Karpas-422 (cell line): ENCODE results near the gene DKKL1. TPM values are rescaled to one million over a fixed set of nuclear protein-coding genes. Genes with fewer than 3 reads are reported as not detected.
A peak's percentile ranks its signal among the peaks of the same experiment; 100 is the strongest.
"Not testable (repeated sequence)": the region's sequence is repeated elsewhere in the genome, so short reads cannot be mapped to it uniquely, and the experiment has no call there.

Source experiments
- DNase-seq: peaks from one replicate; pipeline ENCODE4 v3.0.0-alpha.2; 2015
- H2AFZ ChIP-seq: fragments of 200-600 bp; sonication (generic); 2 replicates; pipeline ENCODE4 v1.6.1; 2014; ENCODE audit warnings: antibody characterized with exemption, low read length, mixed read lengths
- H3K27ac ChIP-seq: fragments of 200-600 bp; sonication (generic); 2 replicates; pipeline ENCODE4 v1.5.1; 2014; ENCODE audit warnings: mild to moderate bottlenecking, low read length, moderate library complexity
- H3K27me3 ChIP-seq: fragments of 200-600 bp; sonication (generic); 2 replicates; pipeline ENCODE4 v1.6.1; 2014; ENCODE audit warnings: low read length, mixed read lengths
- H3K36me3 ChIP-seq: fragments of 200-600 bp; sonication (generic); 2 replicates; pipeline ENCODE4 v1.6.1; 2014; ENCODE audit warnings: low read length, mixed read lengths; ENCODE audit not compliant: insufficient read depth
- H3K4me1 ChIP-seq: fragments of 200-600 bp; sonication (generic); 2 replicates; pipeline ENCODE4 v1.6.1; 2014; ENCODE audit warnings: mild to moderate bottlenecking, low read length, mixed read lengths
- H3K4me2 ChIP-seq: fragments of 200-600 bp; sonication (generic); 2 replicates; pipeline ENCODE4 v1.6.1; 2014; ENCODE audit warnings: low read length, low read depth, mild to moderate bottlenecking; ENCODE audit not compliant: poor library complexity, severe bottlenecking
- H3K4me3 ChIP-seq: fragments of 200-600 bp; sonication (generic); 2 replicates; pipeline ENCODE4 v1.5.1; 2014; ENCODE audit warnings: mild to moderate bottlenecking, antibody characterized with exemption, low read length, mixed read lengths
- H3K79me2 ChIP-seq: fragments of 200-600 bp; sonication (generic); 2 replicates; pipeline ENCODE4 v1.6.1; 2014; ENCODE audit warnings: mild to moderate bottlenecking, low read length, mixed read lengths
- H3K9ac ChIP-seq: fragments of 200-600 bp; sonication (generic); 2 replicates; pipeline ENCODE4 v1.6.0; 2014; ENCODE audit warnings: low read length
- H3K9me2 ChIP-seq: fragments of 200-600 bp; sonication (generic), shearing (Covaris generic); replicated peaks from 2 replicates; pipeline ENCODE4 v1.6.0; 2014; ENCODE audit warnings: mild to moderate bottlenecking, low read length, moderate library complexity; ENCODE audit not compliant: insufficient read depth
- H3K9me3 ChIP-seq: fragments of 300-700, 200-600 bp; sonication (generic); 2 replicates; pipeline ENCODE4 v1.6.1; 2014; ENCODE audit warnings: low read length, mixed read lengths
- H4K20me1 ChIP-seq: fragments of 200-600 bp; sonication (generic); 2 replicates; pipeline ENCODE4 v1.6.1; 2014; ENCODE audit warnings: mild to moderate bottlenecking, antibody characterized with exemption, low read length, low read depth; ENCODE audit not compliant: insufficient read depth
- total RNA-seq: library from RNA; depleted of rRNA; stranded (reverse); fragments of >200 nt; shearing (Covaris generic); gene quantifications from 2 replicates; pipeline ENCODE4 v1.2.3, GENCODE V29; 2014; ENCODE audit warnings: low replicate concordance

DKKL1 gene
- total RNA-seq, 1 experiment from 2014 or later = not detected

DNA sequence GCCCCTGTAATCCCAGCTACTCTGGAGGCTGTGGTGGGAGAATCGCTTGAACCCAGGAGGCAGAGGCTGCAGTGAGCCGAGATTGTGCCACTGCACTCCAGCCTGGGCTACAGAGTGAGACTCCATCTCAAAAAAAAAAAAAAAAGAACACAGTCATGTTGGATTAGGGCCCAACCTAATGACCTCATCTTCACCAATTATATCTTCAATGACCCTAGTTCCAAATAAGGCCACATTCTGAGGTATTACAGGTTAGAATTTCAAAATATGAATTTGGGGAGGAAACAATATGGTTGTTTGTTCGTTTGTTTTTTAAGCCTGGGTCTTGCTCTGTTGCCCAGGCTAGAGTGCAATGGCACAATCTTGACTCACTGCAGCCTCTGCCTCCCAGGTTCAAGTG, 9.5 kb downstream of the DKKL1 start:
- H3K4me2 ChIP-seq = peak overlapping the region; percentile 77
- peak overlapping the region; percentile 58 for H3K9ac ChIP-seq
- H3K4me1 ChIP-seq = peaks cover 40% of the 10 kb centered on the region
- DNase-seq, H3K27me3 ChIP-seq, H3K9me2 ChIP-seq, H4K20me1 ChIP-seq, H3K36me3 ChIP-seq, H3K79me2 ChIP-seq: not testable (repeated sequence)
- H2AFZ ChIP-seq = 0 out of 2 replicates have a peak overlapping the region, but pooled peaks have one; percentile 83
- H3K27ac ChIP-seq = peak overlapping the region; percentile 88
- H3K9me3 ChIP-seq = peaks cover 18% of the 10 kb centered on the region
- peak overlapping the region; percentile 54 for H3K4me3 ChIP-seq

DNA sequence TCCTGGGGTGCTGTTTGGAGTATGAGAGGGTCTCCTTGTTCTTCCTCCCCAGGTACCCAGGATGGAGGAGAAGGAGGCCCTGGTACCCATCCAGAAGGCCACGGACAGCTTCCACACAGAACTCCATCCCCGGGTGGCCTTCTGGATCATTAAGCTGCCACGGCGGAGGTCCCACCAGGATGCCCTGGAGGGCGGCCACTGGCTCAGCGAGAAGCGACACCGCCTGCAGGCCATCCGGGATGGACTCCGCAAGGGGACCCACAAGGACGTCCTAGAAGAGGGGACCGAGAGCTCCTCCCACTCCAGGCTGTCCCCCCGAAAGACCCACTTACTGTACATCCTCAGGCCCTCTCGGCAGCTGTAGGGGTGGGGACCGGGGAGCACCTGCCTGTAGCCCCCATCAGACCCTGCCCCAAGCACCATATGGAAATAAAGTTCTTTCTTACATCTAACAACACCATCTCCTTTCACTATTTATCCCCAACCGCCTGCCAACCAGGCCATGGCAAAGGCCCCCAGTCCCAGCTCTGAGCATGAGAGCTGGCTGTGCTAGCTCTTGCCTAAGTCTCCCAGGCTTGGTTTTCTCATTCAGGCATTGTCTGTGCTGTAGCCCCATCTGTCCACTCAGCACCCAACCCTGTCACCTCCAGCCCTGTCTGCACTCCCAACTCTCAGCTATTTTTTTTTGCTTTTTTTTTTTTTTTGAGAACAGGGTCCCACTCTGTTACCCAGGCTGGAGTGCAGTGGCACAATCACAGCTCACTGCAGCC, 11.2 kb downstream of the DKKL1 start:
- Histone ChIP-seq H2AFZ (no peak overlapping the region), H3K27ac (peak overlapping the region; percentile 88), H3K9ac (peak overlapping the region; percentile 49), H3K4me3 (no peak overlapping the region; the same call in 1 of the 2 replicates), H3K4me1 (peaks cover 57% of the 10 kb centered on the region), H3K36me3 (peaks cover under 1% of the 10 kb centered on the region; the same call in 1 of the 2 replicates), H3K79me2 (no peaks in the 10 kb centered on the region), H3K9me3 (peaks cover 5% of the 10 kb centered on the region), H3K4me2 (peak overlapping the region; percentile 77), H4K20me1 (no peaks in the 10 kb centered on the region), H3K9me2 (no peaks in the 10 kb centered on the region), H3K27me3 (peaks cover 3% of the 10 kb centered on the region; the same call in 1 of the 2 replicates)
- DNase-seq = peak; percentile 62

DNA sequence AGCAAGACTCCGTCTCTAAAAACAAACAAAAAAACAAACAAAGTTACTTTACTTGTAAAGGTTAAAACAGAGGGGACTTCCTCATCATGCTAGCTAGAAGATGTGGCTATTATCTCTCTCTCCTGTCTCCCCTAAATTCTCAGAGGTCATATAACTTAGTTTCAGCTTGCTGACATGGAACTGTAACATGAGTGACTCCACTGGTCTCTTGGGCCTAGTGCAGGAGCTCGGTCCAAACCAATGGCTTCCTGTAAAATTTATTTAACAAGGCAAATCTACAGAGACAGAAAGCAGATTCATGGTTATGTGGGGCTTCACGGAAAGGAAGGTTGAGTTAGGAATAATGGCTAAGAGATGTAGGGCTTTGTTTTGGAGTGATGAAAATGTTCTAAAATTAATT, 14.8 kb downstream of the DKKL1 start:
- Histone ChIP-seq H3K4me1 (peaks cover 60% of the 10 kb centered on the region), H3K27me3 (no peaks in the 10 kb centered on the region), H3K36me3 (peaks cover 4% of the 10 kb centered on the region; the same call in 1 of the 2 replicates), H3K9ac (peak overlapping the region; percentile 61), H3K9me3 (peaks cover 5% of the 10 kb centered on the region), H3K27ac (peak overlapping the region; percentile 98), H3K9me2 (no peaks in the 10 kb centered on the region), H3K79me2 (no peaks in the 10 kb centered on the region), H3K4me3 (peak overlapping the region; percentile 12), H3K4me2 (peak overlapping the region; percentile 75), H4K20me1 (no peaks in the 10 kb centered on the region), H2AFZ (no peak overlapping the region)
- DNase-seq = peak; percentile 96

DNA sequence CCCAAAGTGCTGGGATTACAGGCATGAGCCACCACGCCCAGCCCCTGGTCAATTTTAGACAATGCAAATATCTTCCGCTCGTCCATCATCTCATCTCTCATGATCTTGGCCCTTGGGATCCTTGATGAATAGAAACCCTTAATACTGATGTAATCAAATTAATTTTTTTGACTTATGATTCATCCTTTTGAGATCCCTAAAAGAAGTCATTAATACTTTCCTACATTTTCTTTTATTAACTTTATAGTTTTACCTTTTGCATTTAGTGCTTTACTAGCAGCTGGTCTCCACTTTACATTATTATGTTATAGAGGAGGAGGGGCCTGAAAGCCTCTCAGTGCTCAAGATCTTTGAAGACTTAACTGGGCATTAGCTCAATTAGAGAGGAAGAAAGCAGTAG, 16.7 kb downstream of the DKKL1 start:
- peaks cover 49% of the 10 kb centered on the region for H3K4me1 ChIP-seq
- H3K9me3 ChIP-seq = peaks cover 9% of the 10 kb centered on the region
- H2AFZ ChIP-seq = no peak overlapping the region
- H3K9ac ChIP-seq = peak overlapping the region; percentile 71
- H3K9me2 ChIP-seq = no peaks in the 10 kb centered on the region
- DNase-seq = peak; percentile 95
- peaks cover 4% of the 10 kb centered on the region; the same call in 1 of the 2 replicates for H3K36me3 ChIP-seq
- H3K4me2 ChIP-seq = peak overlapping the region; percentile 75
- peak overlapping the region; percentile 51 for H3K4me3 ChIP-seq
- H3K79me2 ChIP-seq = no peaks in the 10 kb centered on the region
- H3K27ac ChIP-seq = peak overlapping the region; percentile 98
- H4K20me1 ChIP-seq = no peaks in the 10 kb centered on the region
- no peaks in the 10 kb centered on the region for H3K27me3 ChIP-seq

- no peaks in the 10 kb centered on the region for H4K20me1 ChIP-seq
- no peak for DNase-seq
- H3K9me2 ChIP-seq = no peaks in the 10 kb centered on the region
- H3K9me3 ChIP-seq = peaks cover 9% of the 10 kb centered on the region
- no peak overlapping the region for H3K9ac ChIP-seq
- H3K27me3 ChIP-seq = no peaks in the 10 kb centered on the region
- no peak overlapping the region for H3K27ac ChIP-seq
- no peak overlapping the region for H3K4me3 ChIP-seq
- H3K36me3 ChIP-seq = peaks cover 4% of the 10 kb centered on the region; the same call in 1 of the 2 replicates
- H3K4me1 ChIP-seq = peaks cover 54% of the 10 kb centered on the region
- no peak overlapping the region for H2AFZ ChIP-seq
- H3K4me2 ChIP-seq = no peak overlapping the region
- no peaks in the 10 kb centered on the region for H3K79me2 ChIP-seq
Measured at GRCh38 chr19:49382639-49383038, 19.0 kb downstream of the DKKL1 start.

DNA sequence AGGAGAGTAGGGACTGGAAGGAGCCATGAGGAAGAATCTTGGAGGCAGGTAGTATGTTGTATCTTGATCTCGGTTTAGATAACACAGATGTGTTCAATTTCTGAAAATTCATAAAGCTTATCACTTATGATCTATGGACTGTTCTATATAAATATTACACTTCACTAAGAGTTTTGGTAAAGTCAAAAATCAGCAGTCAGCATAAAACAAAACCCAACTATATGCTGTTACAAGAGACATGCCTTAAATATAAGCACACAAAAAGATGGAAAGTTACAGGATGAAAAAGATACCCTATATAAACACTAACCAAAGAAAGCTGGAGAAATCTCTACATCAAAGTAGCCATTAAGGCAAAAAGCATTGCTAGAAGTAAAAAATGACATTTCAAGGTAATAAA, 19.9 kb downstream of the DKKL1 start:
- Histone ChIP-seq H3K4me2 (no peak overlapping the region), H4K20me1 (no peaks in the 10 kb centered on the region), H3K36me3 (peaks cover 4% of the 10 kb centered on the region; the same call in 1 of the 2 replicates), H2AFZ (no peak overlapping the region), H3K27me3 (no peaks in the 10 kb centered on the region), H3K9me3 (peaks cover 9% of the 10 kb centered on the region), H3K4me3 (no peak overlapping the region), H3K9ac (no peak overlapping the region), H3K4me1 (peaks cover 54% of the 10 kb centered on the region), H3K27ac (peak overlapping the region; percentile 51), H3K79me2 (no peaks in the 10 kb centered on the region), H3K9me2 (no peaks in the 10 kb centered on the region)
- no peak for DNase-seq

GRCh38 chr19:49387936-49388372, 24.3 kb downstream of the DKKL1 start, which contains the start of gene KASH5:
TSS of gene KASH5 (plus strand) at chr19:49388249. CDS start at chr19:49390884, 2,635 bp downstream.
- H3K36me3 ChIP-seq = no peaks in the 10 kb centered on the region

GRCh38 chr19:49389406-49389805, 25.7 kb downstream of the DKKL1 start:
- Histone ChIP-seq H3K79me2 (no peaks in the 10 kb centered on the region), H3K27me3 (no peaks in the 10 kb centered on the region), H3K27ac (peak overlapping the region; percentile 96), H3K9me2 (no peaks in the 10 kb centered on the region), H3K9ac (peak overlapping the region; percentile 75), H3K4me1 (peaks cover 66% of the 10 kb centered on the region), H4K20me1 (no peaks in the 10 kb centered on the region), H3K4me3 (no peak overlapping the region), H3K9me3 (no peaks in the 10 kb centered on the region), H3K36me3 (no peaks in the 10 kb centered on the region), H3K4me2 (peak overlapping the region; percentile 42), H2AFZ (no peak overlapping the region)
- peak; percentile 77 for DNase-seq

More at GRCh38 chr19:49387936-49388372, 24.3 kb downstream of the DKKL1 start, which contains the start of gene KASH5:
- Histone ChIP-seq H3K79me2 (no peaks in the 10 kb centered on the region), H3K9me3 (peaks cover 4% of the 10 kb centered on the region; the same call in 1 of the 2 replicates), H4K20me1 (no peaks in the 10 kb centered on the region), H3K9ac (peak within 1 kb of the TSS; percentile 75), H3K27ac (peak within 1 kb of the TSS; percentile 96), H3K4me3 (no peak within 1 kb of the TSS; the same call in 1 of the 2 replicates), H3K4me2 (peak within 1 kb of the TSS; percentile 42), H3K9me2 (no peaks in the 10 kb centered on the region), H3K27me3 (no peaks in the 10 kb centered on the region), H2AFZ (no peak within 1 kb of the TSS), H3K4me1 (peaks cover 64% of the 10 kb centered on the region)
- DNase-seq = no peak
